HG03139 (cell line): ENCODE results near the gene MBOAT2.
"Not testable (repeated sequence)": the region's sequence is repeated elsewhere in the genome, so short reads cannot be mapped to it uniquely, and the experiment has no call there.

Source experiments
- ATAC-seq: cut with Tn5 transposase; IDR thresholded peaks from one replicate; pipeline ENCODE4 v1.9.1; 2021; ENCODE audit not compliant: unreplicated experiment

MBOAT2 gene

GRCh38 chr2:8897206-8897605 lies 106.3 kb downstream of the MBOAT2 start:
- not testable (repeated sequence) for ATAC-seq

- not testable (repeated sequence) for ATAC-seq
Measured at GRCh38 chr2:8896671-8897070, 106.8 kb downstream of the MBOAT2 start.

DNA sequence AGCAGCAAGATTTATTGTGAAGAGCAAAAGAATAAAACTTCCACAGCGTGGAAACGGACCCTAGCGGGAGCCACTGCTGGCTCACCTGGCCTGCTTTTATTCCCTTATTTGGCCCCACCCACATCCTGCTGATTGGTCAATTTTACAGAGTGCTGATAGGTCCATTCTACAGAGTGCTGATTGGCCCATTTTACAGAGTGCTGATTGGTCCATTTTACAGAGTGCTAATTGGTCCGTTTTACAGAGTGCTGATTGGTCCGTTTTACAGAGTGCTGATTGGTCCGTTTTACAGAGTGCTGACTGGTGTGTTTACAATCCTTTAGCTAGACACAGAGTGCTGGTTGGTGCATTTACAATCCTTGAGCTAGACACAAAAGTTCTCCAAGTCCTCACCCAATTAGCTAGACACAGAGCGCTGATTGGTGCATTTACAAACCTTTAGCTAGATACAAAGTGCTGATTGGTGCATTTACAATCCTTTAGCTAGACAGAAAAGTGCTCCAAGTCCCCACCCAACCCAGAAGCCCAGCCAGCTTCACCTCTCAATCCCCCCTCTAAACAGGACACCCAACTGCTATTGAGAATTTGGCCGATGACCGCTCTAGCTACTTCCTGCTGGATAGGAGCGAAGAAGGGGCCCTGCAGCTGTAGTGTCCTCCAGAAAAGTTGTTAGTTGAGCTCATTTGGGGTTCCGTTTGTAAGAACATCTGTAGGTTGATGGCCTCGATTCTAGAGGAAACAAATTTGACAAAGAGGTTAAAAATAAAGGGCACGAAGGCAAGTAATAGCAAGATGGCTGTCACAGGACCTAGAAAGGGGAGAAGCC lies 108.2 kb downstream of the MBOAT2 start:
- not testable (repeated sequence) for ATAC-seq

GRCh38 chr2:8893978-8894820 lies 109.3 kb downstream of the MBOAT2 start:
- no peak for ATAC-seq

GRCh38 chr2:8893474-8893873 lies 110.0 kb downstream of the MBOAT2 start:
- ATAC-seq: no peak

DNA sequence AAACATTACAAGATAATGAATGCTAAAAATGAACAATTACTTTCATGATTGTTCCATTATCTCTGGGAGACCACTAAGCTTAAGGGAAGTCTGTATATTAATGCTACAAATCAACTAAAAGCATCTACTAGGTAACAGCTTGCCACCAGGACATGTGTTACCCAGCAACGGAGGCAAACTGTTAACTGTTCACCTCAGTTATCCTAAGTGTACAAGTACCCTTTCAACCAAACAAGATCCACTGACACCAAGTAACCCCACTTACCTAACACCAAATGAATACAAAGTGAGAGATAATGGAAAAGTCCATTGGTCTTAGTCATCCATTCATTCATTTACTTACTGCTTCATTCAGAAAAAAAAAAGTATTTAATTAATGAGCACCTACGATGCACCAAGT lies 111.4 kb downstream of the MBOAT2 start:
- no peak for ATAC-seq

DNA sequence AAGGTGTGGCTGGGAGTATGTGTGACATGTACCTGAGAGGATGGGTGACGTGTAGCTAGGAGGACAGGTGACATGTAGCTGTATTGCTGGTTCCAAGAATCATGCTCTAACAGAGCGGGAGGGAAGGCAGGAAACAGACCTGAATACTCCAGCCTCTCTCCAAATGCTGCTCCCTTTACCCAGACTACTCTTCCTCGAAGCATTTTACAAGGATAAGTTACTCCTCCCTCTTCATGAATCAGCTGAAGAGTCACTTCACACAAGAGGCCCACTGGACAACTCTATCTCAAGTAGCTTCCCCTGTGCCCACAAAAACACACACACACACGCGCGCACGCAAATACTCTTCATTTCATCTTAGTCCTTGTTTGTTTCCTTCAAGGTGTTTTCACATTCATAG lies 113.5 kb downstream of the MBOAT2 start:
- ATAC-seq: no peak

- ATAC-seq: no peak
Measured at GRCh38 chr2:8888963-8889362, 114.5 kb downstream of the MBOAT2 start.

DNA sequence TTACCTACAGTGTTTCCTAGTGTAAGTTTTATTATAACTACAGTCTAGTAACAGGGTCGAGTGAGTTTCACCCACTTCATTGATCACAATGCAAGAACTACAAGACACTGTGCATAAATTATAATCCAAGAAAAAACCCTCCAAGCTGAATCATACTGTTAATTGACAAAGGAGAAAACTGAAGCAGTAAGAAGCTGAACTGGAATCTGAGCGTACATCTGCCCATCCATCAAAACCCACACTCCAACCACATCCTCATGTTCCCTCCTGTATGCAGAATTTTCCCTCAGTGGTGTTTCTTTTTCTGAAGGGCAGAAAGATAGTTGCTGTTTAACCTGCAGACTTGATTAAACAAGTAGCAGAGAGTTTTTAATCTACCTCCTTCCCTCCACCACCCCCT lies 116.6 kb downstream of the MBOAT2 start:
- ATAC-seq: no peak

GRCh38 chr2:8886202-8886518 lies 117.3 kb downstream of the MBOAT2 start:
- ATAC-seq: no peak

DNA sequence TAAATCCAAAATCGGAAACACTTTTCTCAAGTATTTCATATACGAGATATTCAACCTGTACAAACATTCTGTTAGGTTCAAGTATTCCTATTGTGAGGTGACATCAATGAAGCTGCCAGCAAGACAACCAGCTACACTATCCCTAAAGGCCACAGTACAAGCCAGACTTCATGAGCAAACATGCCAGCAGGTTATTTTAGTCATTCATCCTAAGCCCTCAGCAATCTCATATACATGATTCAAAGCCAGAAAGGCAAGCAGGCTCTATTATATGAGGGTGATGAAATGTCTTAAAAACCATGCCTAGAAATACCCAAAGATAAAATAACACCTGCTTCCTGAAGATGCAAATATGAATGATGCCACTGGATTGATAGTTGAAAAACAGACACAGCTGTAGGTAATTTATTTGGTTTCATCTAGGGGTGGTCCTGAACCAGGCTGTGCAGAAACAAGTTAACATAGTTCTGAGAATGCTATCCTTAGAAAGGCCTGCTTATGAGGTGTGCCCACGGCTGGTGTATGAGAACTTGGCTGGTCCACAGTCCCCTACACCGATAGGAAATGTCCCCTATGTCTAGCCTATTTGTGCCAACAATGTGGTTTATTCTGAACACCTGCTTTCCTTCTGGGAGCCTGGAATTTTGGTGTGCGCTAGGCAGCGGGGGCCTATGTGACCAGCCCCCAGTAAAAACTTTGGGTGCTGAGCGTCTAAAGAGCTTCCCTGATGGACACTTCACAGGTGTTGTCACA lies 117.9 kb downstream of the MBOAT2 start:
- ATAC-seq: no peak

GRCh38 chr2:8884812-8885211 lies 118.7 kb downstream of the MBOAT2 start:
- ATAC-seq: no peak

DNA sequence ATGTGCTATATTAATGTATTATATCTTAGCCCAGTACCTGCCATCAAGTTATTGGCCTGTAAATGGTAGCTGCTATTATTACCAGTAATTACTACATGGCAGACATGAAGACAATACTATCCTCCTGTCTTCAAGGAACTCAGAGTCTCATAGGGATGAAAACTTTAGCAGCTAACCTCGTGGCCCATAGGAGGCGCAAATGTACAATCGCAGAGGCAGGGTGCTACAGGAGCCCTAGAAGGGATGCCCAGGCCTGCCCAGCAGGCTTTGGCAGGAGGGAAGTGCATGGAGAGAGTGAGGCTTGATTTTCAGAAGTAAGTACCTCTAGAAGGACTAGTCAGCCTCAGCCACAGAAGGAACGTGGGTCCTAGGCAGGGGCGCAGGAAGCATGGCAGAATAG lies 121.4 kb downstream of the MBOAT2 start:
- ATAC-seq: no peak

DNA sequence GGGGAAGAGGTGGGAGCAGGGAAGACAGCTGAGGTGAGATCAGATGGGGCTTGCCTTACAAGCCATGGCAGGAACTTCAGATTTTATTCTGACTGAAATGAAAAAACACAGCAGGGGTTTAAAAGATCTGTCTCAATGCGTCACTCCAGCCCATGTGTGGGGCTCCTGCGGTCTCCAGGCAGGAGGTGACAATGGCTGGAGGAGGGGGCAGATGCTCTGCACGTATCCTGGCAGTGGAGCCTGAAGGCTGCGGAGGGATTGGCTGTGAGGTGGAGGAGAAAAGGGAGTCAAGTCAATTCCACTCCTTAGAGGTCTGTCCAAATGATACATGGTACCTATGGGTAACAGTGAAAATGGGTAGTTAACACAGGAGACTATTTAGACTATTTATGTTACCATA lies 125.6 kb downstream of the MBOAT2 start:
- no peak for ATAC-seq

DNA sequence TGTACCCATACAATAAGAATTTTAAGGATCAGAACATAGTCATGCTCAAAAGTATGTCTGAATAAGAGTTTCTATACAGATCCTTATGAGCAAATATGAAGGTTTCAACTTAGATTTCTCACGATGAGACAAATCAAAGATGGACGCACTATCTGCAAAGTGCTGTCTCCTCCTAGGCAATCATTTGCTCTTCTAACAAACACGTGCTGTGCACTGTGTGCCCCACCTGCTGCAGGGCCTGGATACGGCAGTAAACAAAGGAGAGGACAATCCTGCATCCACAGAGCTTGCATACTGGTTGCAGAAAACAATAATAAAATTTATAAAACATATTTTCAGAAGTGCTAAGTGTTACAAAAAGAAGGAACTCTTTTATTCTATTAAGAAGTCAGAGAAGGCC lies 126.2 kb downstream of the MBOAT2 start:
- no peak for ATAC-seq

- no peak for ATAC-seq
Measured at GRCh38 chr2:8876628-8877027, 126.9 kb downstream of the MBOAT2 start.

GRCh38 chr2:8872821-8873432 lies 130.6 kb downstream of the MBOAT2 start:
- no peak for ATAC-seq

GRCh38 chr2:8870441-8870840 lies 133.0 kb downstream of the MBOAT2 start:
- no peak for ATAC-seq

GRCh38 chr2:8867363-8867762 lies 136.1 kb downstream of the MBOAT2 start:
- no peak for ATAC-seq

DNA sequence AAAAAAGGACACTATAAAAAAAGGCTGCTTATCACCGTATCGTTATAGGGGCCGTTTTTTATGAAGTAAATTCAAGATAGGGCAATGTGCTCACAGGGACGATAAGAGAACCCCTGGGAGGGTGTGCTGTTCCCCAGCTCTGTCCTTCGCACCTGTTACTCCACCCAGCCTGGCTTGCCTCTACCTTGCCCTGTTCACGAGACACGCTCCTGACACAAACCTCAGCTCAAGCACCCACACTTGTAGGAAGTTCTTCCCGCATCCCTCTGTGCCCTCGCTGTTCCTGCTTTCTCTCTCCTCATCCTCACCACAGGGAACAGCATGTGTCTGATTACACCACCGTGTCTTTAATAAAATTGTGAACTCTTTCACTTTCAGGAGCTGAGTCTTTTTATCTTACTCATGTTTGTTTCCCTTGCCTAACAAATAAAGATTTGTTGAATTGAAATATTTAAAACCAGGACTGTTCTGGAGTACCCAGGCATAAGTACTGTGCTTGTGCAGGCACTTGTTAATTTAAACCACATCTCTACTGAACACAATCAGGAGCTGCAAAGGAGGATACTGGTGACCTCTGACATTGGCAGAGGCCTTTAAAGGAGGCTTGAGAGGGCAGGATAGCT lies 140.0 kb downstream of the MBOAT2 start:
- no peak for ATAC-seq

DNA sequence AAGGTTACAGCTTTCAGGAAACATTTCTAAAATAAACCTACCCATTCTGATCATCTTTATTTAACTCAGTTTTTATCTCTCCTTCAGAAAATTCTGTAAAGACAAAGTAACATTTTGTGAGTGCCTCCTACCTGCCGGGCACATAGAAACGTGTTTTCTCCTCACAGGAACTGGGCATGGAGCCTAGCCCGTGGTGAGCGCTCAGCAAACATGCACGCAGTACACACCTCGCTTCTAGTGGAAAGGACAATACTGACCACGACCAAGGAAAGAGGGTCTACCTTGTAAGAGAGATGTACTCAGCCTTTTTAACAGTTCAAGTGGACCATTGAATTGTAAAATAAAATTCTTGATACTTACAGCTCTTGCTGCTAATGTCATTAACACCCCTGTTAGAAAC lies 141.3 kb downstream of the MBOAT2 start:
- no peak for ATAC-seq
